Mesenchymal stem cell (in vitro differentiated cells and primary cell): Measurements from ENCODE around the gene CREBRF.
"Not testable (repeated sequence)": the region's sequence is repeated elsewhere in the genome, so short reads cannot be mapped to it uniquely, and the experiment has no call there.

ENCODE experiments used
- DNase-seq: peaks from one replicate; pipeline ENCODE4 v3.0.0-alpha.2; 2013
- H2AFZ ChIP-seq: one replicate; pipeline ENCODE4 v1.6.1; 2013; ENCODE audit warnings: low read depth, mild to moderate bottlenecking, control low read depth, inconsistent platforms, low read length, moderate library complexity
- H2AK5ac ChIP-seq: 2 replicates; pipeline ENCODE4 v1.6.1; 2013; ENCODE audit warnings: low read length, moderate library complexity, mild to moderate bottlenecking, inconsistent platforms; ENCODE audit not compliant: severe bottlenecking
- H2BK120ac ChIP-seq: one replicate; pipeline ENCODE4 v1.6.1; 2013; ENCODE audit warnings: low read depth, mild to moderate bottlenecking, inconsistent platforms, low read length, moderate library complexity
- H2BK12ac ChIP-seq, 2 experiments: one replicate each; pipeline ENCODE4 v1.6.1; 2013; ENCODE audit warnings: inconsistent platforms in 2 of 2, low read length in 2 of 2, mild to moderate bottlenecking in 2 of 2, moderate library complexity in 2 of 2, control low read depth in 1 of 2
- H2BK15ac ChIP-seq: one replicate; pipeline ENCODE4 v1.6.1; 2013; ENCODE audit warnings: mild to moderate bottlenecking, low read depth, inconsistent platforms; ENCODE audit not compliant: poor library complexity, severe bottlenecking
- H2BK5ac ChIP-seq: 2 replicates; pipeline ENCODE4 v1.6.1; 2013; ENCODE audit warnings: low read depth, mild to moderate bottlenecking, low read length, control low read depth, inconsistent platforms; ENCODE audit not compliant: poor library complexity, severe bottlenecking
- H3K14ac ChIP-seq, 2 experiments: one replicate each; pipeline ENCODE4 v1.6.1; 2013; ENCODE audit warnings: inconsistent platforms in 2 of 2, low read length in 2 of 2, control low read depth in 1 of 2, mild to moderate bottlenecking in 1 of 2, moderate library complexity in 1 of 2
- H3K18ac ChIP-seq, 2 experiments: one replicate each; pipeline ENCODE4 v1.6.1; 2013; ENCODE audit warnings: inconsistent platforms in 2 of 2, low read length in 2 of 2, control low read depth in 1 of 2, low read depth in 1 of 2, mild to moderate bottlenecking in 1 of 2
- H3K23ac ChIP-seq, 2 experiments: one replicate each; pipeline ENCODE4 v1.6.1; 2013; ENCODE audit warnings: inconsistent platforms in 2 of 2, low read length in 2 of 2, mild to moderate bottlenecking in 2 of 2, moderate library complexity in 2 of 2, control low read depth in 1 of 2
- H3K27ac ChIP-seq: 2 replicates; pipeline ENCODE4 v1.5.1; 2013; ENCODE audit warnings: mild to moderate bottlenecking, moderate library complexity, low read length, control low read depth, inconsistent platforms; ENCODE audit not compliant: poor library complexity, severe bottlenecking
- H3K27me3 ChIP-seq, 2 experiments: 2 replicates each; pipeline versions ENCODE4 v1.6.1 to v1.7.0; 2013; ENCODE audit warnings: low read length in 2 of 2, mild to moderate bottlenecking in 2 of 2, moderate library complexity in 2 of 2, control low read depth in 1 of 2, inconsistent platforms in 1 of 2; ENCODE audit not compliant: control insufficient read depth in 1 of 2, insufficient read depth in 1 of 2
- H3K36me3 ChIP-seq, 2 experiments: 2 replicates each; pipeline versions ENCODE4 v1.6.1 to v1.7.0; 2013; ENCODE audit warnings: low read length in 2 of 2, control low read depth in 1 of 2, inconsistent platforms in 1 of 2, low read depth in 1 of 2, mild to moderate bottlenecking in 1 of 2; ENCODE audit not compliant: insufficient read depth in 2 of 2, control insufficient read depth in 1 of 2
- H3K4ac ChIP-seq, 2 experiments: one replicate each; pipeline ENCODE4 v1.6.1; 2013; ENCODE audit warnings: inconsistent platforms in 2 of 2, low read length in 2 of 2, mild to moderate bottlenecking in 2 of 2, moderate library complexity in 2 of 2, control low read depth in 1 of 2, low read depth in 1 of 2
- H3K4me1 ChIP-seq: 2 replicates; pipeline ENCODE4 v1.6.1; 2013; ENCODE audit warnings: low read depth, low read length, control low read depth; ENCODE audit not compliant: control insufficient read depth, insufficient read depth
- H3K4me2 ChIP-seq: 2 replicates; pipeline ENCODE4 v1.6.1; 2013; ENCODE audit warnings: low read length, mild to moderate bottlenecking, inconsistent platforms; ENCODE audit not compliant: poor library complexity, severe bottlenecking
- H3K4me3 ChIP-seq, 2 experiments: 2 replicates each; pipeline versions ENCODE4 v1.5.1 to v1.7.0; 2013; ENCODE audit warnings: low read length in 2 of 2, mild to moderate bottlenecking in 2 of 2, control low read depth in 1 of 2, low read depth in 1 of 2; ENCODE audit not compliant: insufficient read depth in 1 of 2
- H3K79me1 ChIP-seq: replicated peaks from 2 replicates; pipeline ENCODE4 v1.6.1; 2013; ENCODE audit warnings: mild to moderate bottlenecking, control low read depth, low read length, inconsistent platforms; ENCODE audit not compliant: poor library complexity, severe bottlenecking
- H3K9ac ChIP-seq: 2 replicates; pipeline ENCODE4 v1.7.0; 2013; ENCODE audit warnings: mild to moderate bottlenecking, low read length, moderate library complexity
- H3K9me3 ChIP-seq: 2 replicates; pipeline ENCODE4 v1.7.0; 2013; ENCODE audit warnings: mild to moderate bottlenecking, low read length; ENCODE audit not compliant: control insufficient read depth
- H4K8ac ChIP-seq: one replicate; pipeline ENCODE4 v1.6.1; 2013; ENCODE audit warnings: inconsistent platforms, mild to moderate bottlenecking, low read length, moderate library complexity
- H4K91ac ChIP-seq: one replicate; pipeline ENCODE4 v1.6.1; 2013; ENCODE audit warnings: mild to moderate bottlenecking, low read length, inconsistent platforms
- WGBS: methylation state at CpG from one replicate; pipeline ENCODE4 v1.1.7; 2013; ENCODE audit warnings: mixed read lengths; 5-methylcytosine and 5-hydroxymethylcytosine counted together

Gene CREBRF

GRCh38 chr5:173114536-173114935 lies 58.4 kb downstream of the CREBRF start:
- H2BK120ac ChIP-seq: no peak overlapping the region
- no peak overlapping the region for H3K18ac ChIP-seq
- H2BK5ac ChIP-seq: no peak overlapping the region
- no peaks in the 10 kb centered on the region for H3K27me3 ChIP-seq
- no peak overlapping the region for H3K4ac ChIP-seq
- no peaks in the 10 kb centered on the region for H3K4me1 ChIP-seq
- H3K14ac ChIP-seq: no peak overlapping the region
- H3K4me2 ChIP-seq: no peak overlapping the region
- H3K36me3 ChIP-seq: peaks cover 7 to 82% of the 10 kb centered on the region in 2 experiments
- H3K79me1 ChIP-seq: no peaks in the 10 kb centered on the region
- no peak overlapping the region for H3K23ac ChIP-seq
- no peak overlapping the region for H2BK15ac ChIP-seq
- no peak overlapping the region for H3K4me3 ChIP-seq
- H3K27ac ChIP-seq: no peak overlapping the region
- H3K9ac ChIP-seq: no peak overlapping the region
- H2AK5ac ChIP-seq: no peak overlapping the region
- H2BK12ac ChIP-seq: no peak overlapping the region
- WGBS: 86% methylated on average over 1 of the region's 1 CpG
- no peak overlapping the region for H4K8ac ChIP-seq
- no peak for DNase-seq
- H4K91ac ChIP-seq: no peak overlapping the region
- H3K9me3 ChIP-seq: peaks cover 7% of the 10 kb centered on the region
- no peak overlapping the region for H2AFZ ChIP-seq

- no CpG with 5 or more reads among the region's 1 CpG for WGBS
- no peak overlapping the region for H3K14ac ChIP-seq
- H2BK12ac ChIP-seq: no peak overlapping the region
Observed at GRCh38 chr5:173119719-173120118, 63.6 kb downstream of the CREBRF start.

DNA sequence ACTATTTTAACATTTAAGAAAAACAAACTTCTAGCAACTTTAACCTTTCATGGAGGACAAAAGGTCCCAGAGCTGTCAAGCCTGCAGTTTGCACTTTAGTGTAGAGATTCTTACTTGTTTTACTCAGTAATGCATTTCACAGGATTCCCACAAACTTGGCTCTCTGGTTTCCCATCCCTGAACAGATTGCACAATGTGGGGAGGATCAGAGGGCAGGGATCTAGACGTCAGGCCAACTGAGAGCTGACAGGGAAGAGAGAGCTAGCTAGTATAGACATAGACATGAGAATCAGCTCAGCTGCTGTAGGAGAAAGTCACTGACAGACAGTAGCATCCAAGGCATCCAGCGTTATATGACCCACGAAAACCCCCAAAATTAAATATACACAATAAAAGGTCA lies 67.3 kb downstream of the CREBRF start:
- H4K91ac ChIP-seq: no peak overlapping the region
- no peak overlapping the region for H2AK5ac ChIP-seq
- H3K4me2 ChIP-seq: no peak overlapping the region
- no peak overlapping the region for H3K27ac ChIP-seq
- H3K4me3 ChIP-seq: no peak overlapping the region
- H3K9me3 ChIP-seq: peaks cover 11% of the 10 kb centered on the region
- H3K4me1 ChIP-seq: no peaks in the 10 kb centered on the region
- H3K9ac ChIP-seq: no peak overlapping the region
- no peaks in the 10 kb centered on the region for H3K27me3 ChIP-seq
- no peak overlapping the region for H3K18ac ChIP-seq
- H2AFZ ChIP-seq: no peak overlapping the region
- no peak overlapping the region for H3K23ac ChIP-seq
- no peak overlapping the region for H2BK15ac ChIP-seq
- H2BK120ac ChIP-seq: no peak overlapping the region
- peaks cover 5 to 49% of the 10 kb centered on the region in 2 experiments for H3K36me3 ChIP-seq
- 38% methylated on average over 1 of the region's 3 CpGs for WGBS
- DNase-seq: peak; percentile 76
- peaks cover 1% of the 10 kb centered on the region for H3K79me1 ChIP-seq
- H4K8ac ChIP-seq: no peak overlapping the region
- no peak overlapping the region for H3K4ac ChIP-seq
- no peak overlapping the region for H3K14ac ChIP-seq
- no peak overlapping the region for H2BK5ac ChIP-seq
- no peak overlapping the region for H2BK12ac ChIP-seq

More at GRCh38 chr5:173119719-173120118, 63.6 kb downstream of the CREBRF start:
- Histone ChIP-seq H2BK15ac (no peak overlapping the region), H3K79me1 (peaks cover 1% of the 10 kb centered on the region), H3K9me3 (peaks cover 11% of the 10 kb centered on the region), H3K27me3 (no peaks in the 10 kb centered on the region), H4K8ac (no peak overlapping the region), H3K27ac (no peak overlapping the region), H3K4me1 (no peaks in the 10 kb centered on the region), H2BK120ac (no peak overlapping the region), H3K4me3 (no peak overlapping the region), H4K91ac (no peak overlapping the region), H2BK5ac (no peak overlapping the region), H2AFZ (no peak overlapping the region), H3K36me3 (peaks cover 5 to 53% of the 10 kb centered on the region in 2 experiments), H3K4ac (no peak overlapping the region), H3K9ac (no peak overlapping the region), H2AK5ac (no peak overlapping the region), H3K18ac (no peak overlapping the region), H3K4me2 (no peak overlapping the region), H3K23ac (no peak overlapping the region)
- no peak for DNase-seq

- not testable (repeated sequence) for H3K4me3 ChIP-seq, H2AFZ ChIP-seq, H4K91ac ChIP-seq, H2BK15ac ChIP-seq, H3K27me3 ChIP-seq, H3K4me1 ChIP-seq, H3K4me2 ChIP-seq, H3K4ac ChIP-seq, H3K79me1 ChIP-seq, H3K9me3 ChIP-seq, H3K9ac ChIP-seq, H3K18ac ChIP-seq, H2BK5ac ChIP-seq, DNase-seq, H3K27ac ChIP-seq, H3K23ac ChIP-seq, H2BK120ac ChIP-seq, H2AK5ac ChIP-seq, H4K8ac ChIP-seq, H2BK12ac ChIP-seq, H3K14ac ChIP-seq
- peaks cover 6 to 53% of the 10 kb centered on the region in 2 experiments for H3K36me3 ChIP-seq
- WGBS: 100% methylated on average over 2 of the region's 6 CpGs
Observed at GRCh38 chr5:173132166-173132565, 76.0 kb downstream of the CREBRF start.
